DOHH2 (cell line): ENCODE measurements around the gene RNF212.

Experiments
- CTCF ChIP-seq: fragments of 200-600 bp; sonication (generic); IDR thresholded peaks from one replicate; pipeline ENCODE4 v1.5.1; 2014; ENCODE audit warnings: antibody characterized with exemption, mild to moderate bottlenecking, low read depth, low read length; ENCODE audit not compliant: poor library complexity, severe bottlenecking
- EZH2phosphoT487 ChIP-seq: fragments of 200-600 bp; sonication (generic); IDR thresholded peaks from 2 replicates; pipeline ENCODE4 v1.6.1; 2017; ENCODE audit warnings: borderline replicate concordance, mild to moderate bottlenecking, antibody characterized with exemption, low read length, moderate library complexity, mixed read lengths

GRCh38 chr4:1116838-1117237 is 3.5 kb upstream of the RNF212 start:
- TF ChIP-seq CTCF (no peak), EZH2phosphoT487 (no peak)
